Smooth muscle cell (in vitro differentiated cells): ENCODE measurements around the gene ELOB. TPM values are rescaled to one million over a fixed set of nuclear protein-coding genes. Genes with fewer than 3 reads are reported as not detected.

Source experiments
- DNase-seq: peaks from one replicate; lab custom pipeline; 2025; ENCODE audit not compliant: unreplicated experiment; lab: John Stamatoyannopoulos, UW
- H2AFZ ChIP-seq: fragments of 200-600 bp; sonication (generic); 2 replicates; pipeline ENCODE4 v1.6.0; 2016; ENCODE audit warnings: antibody characterized with exemption, low read depth, mild to moderate bottlenecking
- H3F3A ChIP-seq: fragments of 200-600 bp; sonication (generic); 2 replicates; pipeline ENCODE4 v1.6.0; 2017; ENCODE audit warnings: antibody characterized with exemption, low read depth
- H3K27ac ChIP-seq: fragments of 200-600 bp; sonication (generic); 2 replicates; pipeline ENCODE4 v1.5.1; 2016; ENCODE audit warnings: low read depth, mild to moderate bottlenecking
- H3K27me3 ChIP-seq: fragments of 200-600 bp; sonication (generic); 2 replicates; pipeline ENCODE4 v1.6.1; 2016; ENCODE audit warnings: low read depth, mild to moderate bottlenecking
- H3K36me3 ChIP-seq: fragments of 200-600 bp; sonication (generic); 2 replicates; pipeline ENCODE4 v1.5.1; 2016; ENCODE audit warnings: low read depth
- H3K4me1 ChIP-seq: fragments of 200-600 bp; sonication (generic); 2 replicates; pipeline ENCODE4 v1.5.1; 2016; ENCODE audit warnings: low read depth
- H3K4me2 ChIP-seq: fragments of 200-600 bp; sonication (generic); 2 replicates; pipeline ENCODE4 v1.6.0; 2016; ENCODE audit warnings: mild to moderate bottlenecking
- H3K4me3 ChIP-seq: fragments of 200-600 bp; sonication (generic); 2 replicates; pipeline ENCODE4 v1.5.1; 2016; ENCODE audit warnings: mild to moderate bottlenecking
- H3K79me2 ChIP-seq: fragments of 200-600 bp; sonication (generic); 2 replicates; pipeline ENCODE4 v1.6.0; 2016; ENCODE audit warnings: low read depth, mild to moderate bottlenecking
- H3K9ac ChIP-seq: fragments of 200-600 bp; sonication (generic); 2 replicates; pipeline ENCODE4 v1.6.0; 2016; ENCODE audit warnings: low read depth
- H3K9me3 ChIP-seq: fragments of 200-600 bp; sonication (generic); replicated peaks from 2 replicates; pipeline ENCODE4 v1.5.1; 2016; ENCODE audit warnings: low read depth
- H4K20me1 ChIP-seq: fragments of 200-600 bp; sonication (generic); 2 replicates; pipeline ENCODE4 v1.6.0; 2016; ENCODE audit warnings: low read depth
- CTCF ChIP-seq: fragments of 200-600 bp; sonication (generic); IDR thresholded peaks from 2 replicates; pipeline ENCODE4 v1.5.1; 2017; ENCODE audit warnings: borderline replicate concordance, mild to moderate bottlenecking, antibody characterized with exemption; ENCODE audit not compliant: insufficient read depth, poor library complexity, severe bottlenecking
- WGBS: methylation state at CpG from one replicate; pipeline ENCODE4 v1.1.7; 2016; ENCODE audit warnings: low lambda C conversion rate; 5-methylcytosine and 5-hydroxymethylcytosine counted together
- polyA plus RNA-seq: library from polyadenylated mRNA; unstranded; fragments of >200 nt; fragmentation: Nextera tagmentation; extraction: Ambion mirVana; gene quantifications from 2 replicates; pipeline ENCODE4 v1.2.1, GENCODE V29; 2016
- total RNA-seq: library from RNA; depleted of rRNA; stranded (reverse); fragments of >200 nt; gene quantifications from 2 replicates; pipeline ENCODE4 v1.2.3, GENCODE V29; 2014

The ELOB gene
- total and polyA plus RNA-seq, 2 experiments from 2014 or later = 709 to 1,090 TPM

GRCh38 chr16:2777903-2778629 is 986 bp upstream of the ELOB start:
- DNase-seq = peak; percentile 41
- H3K4me2 ChIP-seq = peak overlapping the region; percentile 98
- peaks cover 15% of the 10 kb centered on the region for H3K4me1 ChIP-seq
- H3K9ac ChIP-seq = peak overlapping the region; percentile 100
- WGBS = 16% methylated on average over 27 of the region's 27 CpGs
- peak overlapping the region; percentile 87 for H2AFZ ChIP-seq
- TF ChIP-seq CTCF = no peak
- no peaks in the 10 kb centered on the region for H3K27me3 ChIP-seq
- H4K20me1 ChIP-seq = peaks cover 23% of the 10 kb centered on the region
- H3K27ac ChIP-seq = peak overlapping the region; percentile 100
- H3F3A ChIP-seq = peaks cover 15% of the 10 kb centered on the region
- H3K4me3 ChIP-seq = peak overlapping the region; percentile 100
- no peaks in the 10 kb centered on the region for H3K9me3 ChIP-seq
- no peaks in the 10 kb centered on the region for H3K36me3 ChIP-seq
- H3K79me2 ChIP-seq = peaks cover 43% of the 10 kb centered on the region

GRCh38 chr16:2776500-2777139 is 460 bp downstream of the ELOB start:
- H3K9me3 ChIP-seq = no peaks in the 10 kb centered on the region
- DNase-seq = peak; percentile 56
- peaks cover 15% of the 10 kb centered on the region for H3K4me1 ChIP-seq
- WGBS = under 1% methylated on average over 65 of the region's 72 CpGs
- H3K4me3 ChIP-seq = peak overlapping the region; percentile 100
- H4K20me1 ChIP-seq = peaks cover 35% of the 10 kb centered on the region
- peak overlapping the region; percentile 63 for H3K27ac ChIP-seq
- H3K4me2 ChIP-seq = peak overlapping the region; percentile 98
- H3K36me3 ChIP-seq = no peaks in the 10 kb centered on the region
- H3K79me2 ChIP-seq = peaks cover 44% of the 10 kb centered on the region
- H3K27me3 ChIP-seq = no peaks in the 10 kb centered on the region
- TF ChIP-seq CTCF = no peak
- peak overlapping the region; percentile 89 for H3K9ac ChIP-seq
- no peak overlapping the region for H2AFZ ChIP-seq
- H3F3A ChIP-seq = peaks cover 20% of the 10 kb centered on the region

GRCh38 chr16:2775765-2776499 is 1.1 kb downstream of the ELOB start:
- Histone ChIP-seq H4K20me1 (peaks cover 42% of the 10 kb centered on the region), H3K27ac (peak overlapping the region; percentile 63), H2AFZ (no peak overlapping the region), H3F3A (peaks cover 27% of the 10 kb centered on the region), H3K9ac (peak overlapping the region; percentile 89), H3K36me3 (no peaks in the 10 kb centered on the region), H3K4me2 (peak overlapping the region; percentile 98), H3K4me1 (peaks cover 15% of the 10 kb centered on the region), H3K9me3 (no peaks in the 10 kb centered on the region), H3K27me3 (no peaks in the 10 kb centered on the region), H3K79me2 (peaks cover 44% of the 10 kb centered on the region), H3K4me3 (peak overlapping the region; percentile 100)
- 58% methylated on average over 11 of the region's 11 CpGs for WGBS
- TF ChIP-seq CTCF = no peak
- no peak for DNase-seq
